Uterus (tissue), 4 donors: ENCODE results near the gene PACRG. TPM values are rescaled to one million over a fixed set of nuclear protein-coding genes. Genes with fewer than 3 reads are reported as not detected.

Experiments
- DNase-seq, 2 donors: peaks; one replicate each; pipeline ENCODE4 v3.0.0-alpha.2; 2019 to 2020
- H3K27ac ChIP-seq, 2 donors: fragments of 200-600 bp; sonication (generic); 1 replicate in 1 of 2; 2 replicates in 1 of 2; pipeline ENCODE4 v1.5.1; 2016 to 2018
- H3K27me3 ChIP-seq, 2 donors: fragments of 200-600 bp; sonication (generic); one replicate each; pipeline ENCODE4 v1.5.1; 2018 to 2019; ENCODE audit warnings: control low read depth in 1 of 2
- H3K36me3 ChIP-seq, 2 donors: fragments of 200-600 bp; sonication (generic); one replicate each; pipeline ENCODE4 v1.5.1; 2019; ENCODE audit warnings: control low read depth in 1 of 2
- H3K4me1 ChIP-seq, 2 donors: fragments of 200-600 bp; sonication (generic); one replicate each; pipeline ENCODE4 v1.5.1; 2018 to 2019; ENCODE audit warnings: control low read depth in 1 of 2
- H3K4me3 ChIP-seq, 2 donors: fragments of 200-600 bp; sonication (generic); 1 replicate in 1 of 2; 2 replicates in 1 of 2; pipeline ENCODE4 v1.5.1; 2018 to 2019; ENCODE audit warnings: mild to moderate bottlenecking in 1 of 2
- H3K9me3 ChIP-seq, 2 donors: fragments of 200-600 bp; sonication (generic); one replicate each; pipeline ENCODE4 v1.5.1; 2019; ENCODE audit warnings: control low read depth in 1 of 2
- POLR2A ChIP-seq, 2 donors: fragments of 450-650 bp; IDR thresholded peaks; one replicate each; pipeline ENCODE4 v1.6.1; 2016; ENCODE audit warnings: antibody characterized with exemption in 2 of 2, mild to moderate bottlenecking in 1 of 2, moderate library complexity in 1 of 2
- intact Hi-C: fragments of 100-400 bp; cut with DNase I; formaldehyde crosslinking; loops from one replicate; pipeline ENCODE4 v1.15.1; 2023; ENCODE audit warnings: low total_unique reads
- total RNA-seq, 4 donors: library from RNA; depleted of rRNA in 3 of 4; stranded (reverse); fragments of >200 nt in 3 of 4; gene quantifications; one replicate each; pipeline versions ENCODE4 v1.1.0 to v1.2.4, GENCODE V29; 2014 to 2023
- TF ChIP-seq, protein P1 (sequence below), 4 experiments: fragments of 200-600 bp in 2 of 4; fragments of 450-650 bp in 2 of 4; sonication (generic) in 2 of 4; IDR thresholded peaks; one replicate each; pipeline ENCODE4 v1.5.1; 2016 to 2019; ENCODE audit warnings: antibody characterized with exemption in 4 of 4, mild to moderate bottlenecking in 2 of 4, moderate library complexity in 1 of 4
- donor health status: DM: yes; HTN: yes; CAD: no.

PACRG gene
- total RNA-seq, 4 donors from 2014 or later = 4.6 to 12.3 (median 7.5) TPM

DNA sequence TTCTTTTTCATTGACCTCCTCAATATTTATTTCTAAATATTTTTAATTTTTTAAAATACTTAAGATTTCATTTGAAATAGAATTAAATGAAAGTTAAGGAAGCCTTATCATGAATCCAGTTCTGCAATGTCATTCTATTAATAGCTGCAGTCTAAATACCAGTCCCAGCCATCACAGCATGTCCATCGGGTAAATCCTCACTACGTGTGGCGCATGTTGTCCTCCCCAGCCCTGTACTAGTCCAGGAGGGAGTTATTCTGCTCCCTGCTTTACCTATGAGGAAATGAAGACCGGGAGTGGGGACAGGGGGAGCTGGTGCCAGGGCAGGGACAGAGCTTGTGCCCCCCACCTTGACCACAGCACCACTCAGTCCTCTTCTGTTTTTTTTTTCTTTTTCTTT, 561.7 kb downstream of the PACRG start:
- no peaks in the 10 kb centered on the region for H3K9me3 ChIP-seq
- intact Hi-C loops = no loop called here
- TF ChIP-seq POLR2A (IDR thresholded peaks at IDR 0.05) = no peak
- TF ChIP-seq, protein P1, sequence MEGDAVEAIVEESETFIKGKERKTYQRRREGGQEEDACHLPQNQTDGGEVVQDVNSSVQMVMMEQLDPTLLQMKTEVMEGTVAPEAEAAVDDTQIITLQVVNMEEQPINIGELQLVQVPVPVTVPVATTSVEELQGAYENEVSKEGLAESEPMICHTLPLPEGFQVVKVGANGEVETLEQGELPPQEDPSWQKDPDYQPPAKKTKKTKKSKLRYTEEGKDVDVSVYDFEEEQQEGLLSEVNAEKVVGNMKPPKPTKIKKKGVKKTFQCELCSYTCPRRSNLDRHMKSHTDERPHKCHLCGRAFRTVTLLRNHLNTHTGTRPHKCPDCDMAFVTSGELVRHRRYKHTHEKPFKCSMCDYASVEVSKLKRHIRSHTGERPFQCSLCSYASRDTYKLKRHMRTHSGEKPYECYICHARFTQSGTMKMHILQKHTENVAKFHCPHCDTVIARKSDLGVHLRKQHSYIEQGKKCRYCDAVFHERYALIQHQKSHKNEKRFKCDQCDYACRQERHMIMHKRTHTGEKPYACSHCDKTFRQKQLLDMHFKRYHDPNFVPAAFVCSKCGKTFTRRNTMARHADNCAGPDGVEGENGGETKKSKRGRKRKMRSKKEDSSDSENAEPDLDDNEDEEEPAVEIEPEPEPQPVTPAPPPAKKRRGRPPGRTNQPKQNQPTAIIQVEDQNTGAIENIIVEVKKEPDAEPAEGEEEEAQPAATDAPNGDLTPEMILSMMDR (IDR thresholded peaks at IDR 0.05) = no peak
- H3K27me3 ChIP-seq = no peaks in the 10 kb centered on the region
- DNase-seq = no peak
- no peak overlapping the region for H3K4me3 ChIP-seq
- H3K4me1 ChIP-seq = no peaks in the 10 kb centered on the region
- no peak overlapping the region for H3K27ac ChIP-seq
- no peaks in the 10 kb centered on the region for H3K36me3 ChIP-seq

DNA sequence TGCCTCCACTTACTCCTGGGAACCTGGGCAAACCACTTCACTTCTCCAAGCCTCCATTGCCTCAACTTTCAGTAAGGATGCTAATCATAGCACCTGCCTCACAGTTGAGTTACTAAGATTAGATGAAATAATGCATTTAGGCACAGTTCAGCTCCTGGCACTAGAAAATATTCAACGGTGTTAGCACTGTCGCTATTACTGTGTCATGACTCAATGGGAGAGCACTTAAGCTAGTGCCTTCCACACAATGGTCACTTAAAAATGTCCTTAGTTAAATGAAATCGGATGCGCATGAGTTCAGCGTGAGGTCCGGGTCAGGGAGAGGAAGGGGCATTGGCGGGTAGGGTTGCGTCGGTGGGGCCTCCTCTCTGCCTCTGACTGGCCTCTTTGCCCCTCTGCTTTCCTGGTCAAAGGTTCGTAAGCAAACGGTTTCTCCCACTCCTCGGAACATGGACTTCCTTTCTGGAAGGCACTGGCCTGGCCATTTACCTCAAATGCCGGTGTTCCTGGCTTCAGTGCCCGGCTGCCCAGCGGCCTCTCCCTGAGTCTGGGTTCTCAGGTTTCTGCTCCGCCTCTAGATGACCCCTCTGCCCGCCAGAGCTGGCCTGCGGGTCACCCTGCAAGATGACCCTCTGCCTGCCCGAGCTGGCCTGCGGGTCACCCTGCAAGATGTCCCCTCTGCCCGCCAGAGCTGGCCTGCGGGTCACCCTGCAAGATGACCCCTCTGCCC, 562.9 kb downstream of the PACRG start:
- Histone ChIP-seq H3K27me3 (no peaks in the 10 kb centered on the region), H3K9me3 (no peaks in the 10 kb centered on the region), H3K36me3 (no peaks in the 10 kb centered on the region), H3K27ac (no peak overlapping the region), H3K4me3 (no peak overlapping the region), H3K4me1 (no peaks in the 10 kb centered on the region)
- TF ChIP-seq, protein P1 (IDR thresholded peaks at IDR 0.05) = no peak
- no peak for TF ChIP-seq POLR2A (IDR thresholded peaks at IDR 0.05)
- no peak for DNase-seq
- intact Hi-C loops = no loop called here

DNA sequence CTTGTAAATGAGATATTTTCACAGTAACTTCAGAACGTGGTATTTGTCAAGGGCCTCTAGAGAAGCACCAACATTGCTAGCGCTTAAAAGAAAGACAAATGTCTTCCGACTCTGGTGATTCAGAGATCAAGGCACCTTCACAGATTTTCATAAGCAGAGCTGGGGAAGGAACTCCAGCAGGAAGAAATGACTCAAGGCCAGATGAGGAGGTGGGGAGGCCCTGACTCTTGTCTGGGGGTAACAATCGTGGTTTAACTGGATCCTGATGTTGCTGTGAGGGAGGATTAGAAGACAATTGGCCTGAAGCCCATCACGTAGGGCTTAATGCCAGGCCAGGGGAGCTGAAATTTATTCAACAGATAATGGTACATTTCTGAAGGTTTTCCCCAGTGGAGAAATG, 563.8 kb downstream of the PACRG start:
- intact Hi-C loops = no loop called here
- no peak for DNase-seq
- no peaks in the 10 kb centered on the region for H3K27me3 ChIP-seq
- no peak overlapping the region for H3K27ac ChIP-seq
- no peaks in the 10 kb centered on the region for H3K9me3 ChIP-seq
- no peaks in the 10 kb centered on the region for H3K36me3 ChIP-seq
- no peak overlapping the region for H3K4me3 ChIP-seq
- TF ChIP-seq, protein P1 (IDR thresholded peaks at IDR 0.05) = no peak
- TF ChIP-seq POLR2A (IDR thresholded peaks at IDR 0.05) = no peak
- H3K4me1 ChIP-seq = no peaks in the 10 kb centered on the region

DNA sequence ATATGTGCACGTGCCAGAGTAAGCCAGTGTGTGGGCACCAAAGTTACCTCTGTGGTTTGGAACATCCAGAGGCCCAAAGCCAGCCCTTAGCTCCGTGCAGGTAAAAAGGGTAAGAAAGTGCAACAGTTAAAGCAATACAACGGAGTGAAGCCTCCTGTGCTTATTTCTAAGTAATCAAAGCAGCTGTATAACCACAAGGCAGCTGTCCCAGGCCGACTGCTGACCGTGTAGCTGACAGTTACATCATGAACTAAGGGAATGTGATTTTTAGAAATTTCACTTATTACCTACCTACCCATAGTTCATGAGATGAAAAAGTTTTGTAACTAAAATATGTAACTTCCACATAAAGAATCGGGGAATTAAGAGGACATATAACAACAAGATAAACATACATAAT, 565.5 kb downstream of the PACRG start:
- H3K27me3 ChIP-seq = no peaks in the 10 kb centered on the region
- no peak overlapping the region for H3K27ac ChIP-seq
- DNase-seq = no peak
- TF ChIP-seq, protein P1 (IDR thresholded peaks at IDR 0.05) = no peak
- TF ChIP-seq POLR2A (IDR thresholded peaks at IDR 0.05) = no peak
- intact Hi-C loops = no loop called here
- no peak overlapping the region for H3K4me3 ChIP-seq
- no peaks in the 10 kb centered on the region for H3K9me3 ChIP-seq
- no peaks in the 10 kb centered on the region for H3K36me3 ChIP-seq
- H3K4me1 ChIP-seq = no peaks in the 10 kb centered on the region

DNA sequence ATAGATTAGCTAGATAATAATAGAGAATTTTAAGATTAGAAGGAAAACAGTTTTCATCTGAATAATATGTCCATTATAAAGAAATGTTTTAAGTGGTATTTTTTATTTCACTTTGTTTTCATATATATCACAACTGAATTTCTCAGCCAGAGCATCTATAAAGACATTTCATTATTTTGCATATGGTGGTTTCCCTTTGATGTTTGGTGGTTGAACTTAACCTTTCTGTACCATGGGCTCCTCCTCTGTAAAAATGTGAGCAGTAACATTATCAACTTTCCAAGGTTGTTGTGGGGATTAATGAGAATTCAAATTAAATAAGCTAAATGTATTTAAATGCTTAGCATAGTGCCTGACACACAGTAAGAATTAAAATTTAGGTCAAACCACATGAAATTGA, 567.0 kb downstream of the PACRG start:
- Histone ChIP-seq H3K9me3 (no peaks in the 10 kb centered on the region), H3K4me3 (no peak overlapping the region), H3K36me3 (no peaks in the 10 kb centered on the region), H3K4me1 (no peaks in the 10 kb centered on the region), H3K27ac (no peak overlapping the region), H3K27me3 (no peaks in the 10 kb centered on the region)
- intact Hi-C loops = no loop called here
- DNase-seq = no peak
- TF ChIP-seq POLR2A (IDR thresholded peaks at IDR 0.05) = no peak
- TF ChIP-seq, protein P1 (IDR thresholded peaks at IDR 0.05) = no peak
